Mesenchymal stem cell (in vitro differentiated cells and primary cell): ENCODE data around the gene HPSE2.
A peak's percentile ranks its signal among the peaks of the same experiment; 100 is the strongest.

Source experiments
- DNase-seq: peaks from one replicate; pipeline ENCODE4 v3.0.0-alpha.2; 2013
- H2AFZ ChIP-seq: one replicate; pipeline ENCODE4 v1.6.1; 2013; ENCODE audit warnings: low read depth, mild to moderate bottlenecking, control low read depth, inconsistent platforms, low read length, moderate library complexity
- H2AK5ac ChIP-seq: 2 replicates; pipeline ENCODE4 v1.6.1; 2013; ENCODE audit warnings: low read length, moderate library complexity, mild to moderate bottlenecking, inconsistent platforms; ENCODE audit not compliant: severe bottlenecking
- H2BK120ac ChIP-seq: one replicate; pipeline ENCODE4 v1.6.1; 2013; ENCODE audit warnings: low read depth, mild to moderate bottlenecking, inconsistent platforms, low read length, moderate library complexity
- H2BK12ac ChIP-seq, 2 experiments: one replicate each; pipeline ENCODE4 v1.6.1; 2013; ENCODE audit warnings: inconsistent platforms in 2 of 2, low read length in 2 of 2, mild to moderate bottlenecking in 2 of 2, moderate library complexity in 2 of 2, control low read depth in 1 of 2
- H2BK15ac ChIP-seq: one replicate; pipeline ENCODE4 v1.6.1; 2013; ENCODE audit warnings: mild to moderate bottlenecking, low read depth, inconsistent platforms; ENCODE audit not compliant: poor library complexity, severe bottlenecking
- H2BK5ac ChIP-seq: 2 replicates; pipeline ENCODE4 v1.6.1; 2013; ENCODE audit warnings: low read depth, mild to moderate bottlenecking, low read length, control low read depth, inconsistent platforms; ENCODE audit not compliant: poor library complexity, severe bottlenecking
- H3K14ac ChIP-seq, 2 experiments: one replicate each; pipeline ENCODE4 v1.6.1; 2013; ENCODE audit warnings: inconsistent platforms in 2 of 2, low read length in 2 of 2, control low read depth in 1 of 2, mild to moderate bottlenecking in 1 of 2, moderate library complexity in 1 of 2
- H3K18ac ChIP-seq, 2 experiments: one replicate each; pipeline ENCODE4 v1.6.1; 2013; ENCODE audit warnings: inconsistent platforms in 2 of 2, low read length in 2 of 2, control low read depth in 1 of 2, low read depth in 1 of 2, mild to moderate bottlenecking in 1 of 2
- H3K23ac ChIP-seq, 2 experiments: one replicate each; pipeline ENCODE4 v1.6.1; 2013; ENCODE audit warnings: inconsistent platforms in 2 of 2, low read length in 2 of 2, mild to moderate bottlenecking in 2 of 2, moderate library complexity in 2 of 2, control low read depth in 1 of 2
- H3K27ac ChIP-seq: 2 replicates; pipeline ENCODE4 v1.5.1; 2013; ENCODE audit warnings: mild to moderate bottlenecking, moderate library complexity, low read length, control low read depth, inconsistent platforms; ENCODE audit not compliant: poor library complexity, severe bottlenecking
- H3K27me3 ChIP-seq, 2 experiments: 2 replicates each; pipeline versions ENCODE4 v1.6.1 to v1.7.0; 2013; ENCODE audit warnings: low read length in 2 of 2, mild to moderate bottlenecking in 2 of 2, moderate library complexity in 2 of 2, control low read depth in 1 of 2, inconsistent platforms in 1 of 2; ENCODE audit not compliant: control insufficient read depth in 1 of 2, insufficient read depth in 1 of 2
- H3K36me3 ChIP-seq, 2 experiments: 2 replicates each; pipeline versions ENCODE4 v1.6.1 to v1.7.0; 2013; ENCODE audit warnings: low read length in 2 of 2, control low read depth in 1 of 2, inconsistent platforms in 1 of 2, low read depth in 1 of 2, mild to moderate bottlenecking in 1 of 2; ENCODE audit not compliant: insufficient read depth in 2 of 2, control insufficient read depth in 1 of 2
- H3K4ac ChIP-seq, 2 experiments: one replicate each; pipeline ENCODE4 v1.6.1; 2013; ENCODE audit warnings: inconsistent platforms in 2 of 2, low read length in 2 of 2, mild to moderate bottlenecking in 2 of 2, moderate library complexity in 2 of 2, control low read depth in 1 of 2, low read depth in 1 of 2
- H3K4me1 ChIP-seq: 2 replicates; pipeline ENCODE4 v1.6.1; 2013; ENCODE audit warnings: low read depth, low read length, control low read depth; ENCODE audit not compliant: control insufficient read depth, insufficient read depth
- H3K4me2 ChIP-seq: 2 replicates; pipeline ENCODE4 v1.6.1; 2013; ENCODE audit warnings: low read length, mild to moderate bottlenecking, inconsistent platforms; ENCODE audit not compliant: poor library complexity, severe bottlenecking
- H3K4me3 ChIP-seq, 2 experiments: 2 replicates each; pipeline versions ENCODE4 v1.5.1 to v1.7.0; 2013; ENCODE audit warnings: low read length in 2 of 2, mild to moderate bottlenecking in 2 of 2, control low read depth in 1 of 2, low read depth in 1 of 2; ENCODE audit not compliant: insufficient read depth in 1 of 2
- H3K79me1 ChIP-seq: replicated peaks from 2 replicates; pipeline ENCODE4 v1.6.1; 2013; ENCODE audit warnings: mild to moderate bottlenecking, control low read depth, low read length, inconsistent platforms; ENCODE audit not compliant: poor library complexity, severe bottlenecking
- H3K9ac ChIP-seq: 2 replicates; pipeline ENCODE4 v1.7.0; 2013; ENCODE audit warnings: mild to moderate bottlenecking, low read length, moderate library complexity
- H3K9me3 ChIP-seq: 2 replicates; pipeline ENCODE4 v1.7.0; 2013; ENCODE audit warnings: mild to moderate bottlenecking, low read length; ENCODE audit not compliant: control insufficient read depth
- H4K8ac ChIP-seq: one replicate; pipeline ENCODE4 v1.6.1; 2013; ENCODE audit warnings: inconsistent platforms, mild to moderate bottlenecking, low read length, moderate library complexity
- H4K91ac ChIP-seq: one replicate; pipeline ENCODE4 v1.6.1; 2013; ENCODE audit warnings: mild to moderate bottlenecking, low read length, inconsistent platforms
- WGBS: methylation state at CpG from one replicate; pipeline ENCODE4 v1.1.7; 2013; ENCODE audit warnings: mixed read lengths; 5-methylcytosine and 5-hydroxymethylcytosine counted together

HPSE2 gene

GRCh38 chr10:99010286-99010685 is 225.4 kb downstream of the HPSE2 start:
- H4K91ac ChIP-seq: no peak overlapping the region
- no peak overlapping the region for H2AFZ ChIP-seq
- no peak overlapping the region for H2BK15ac ChIP-seq
- no peak overlapping the region for H3K18ac ChIP-seq
- H3K9ac ChIP-seq: no peak overlapping the region
- no peak overlapping the region for H3K4ac ChIP-seq
- no peak overlapping the region for H3K27ac ChIP-seq
- no peak overlapping the region for H3K4me3 ChIP-seq
- H3K4me2 ChIP-seq: no peak overlapping the region
- no peak overlapping the region for H4K8ac ChIP-seq
- H2BK12ac ChIP-seq: no peak overlapping the region
- no peak overlapping the region for H2AK5ac ChIP-seq
- H3K4me1 ChIP-seq: no peaks in the 10 kb centered on the region
- no peak overlapping the region for H3K14ac ChIP-seq
- no peak for DNase-seq
- H3K36me3 ChIP-seq: no peaks in the 10 kb centered on the region
- H2BK5ac ChIP-seq: no peak overlapping the region
- no peak overlapping the region for H2BK120ac ChIP-seq
- peaks cover 5% of the 10 kb centered on the region for H3K9me3 ChIP-seq
- H3K27me3 ChIP-seq: no peaks in the 10 kb centered on the region
- no peak overlapping the region for H3K23ac ChIP-seq
- no peaks in the 10 kb centered on the region for H3K79me1 ChIP-seq

GRCh38 chr10:99008054-99008453 is 227.6 kb downstream of the HPSE2 start:
- H3K4me1 ChIP-seq: no peaks in the 10 kb centered on the region
- no peak overlapping the region for H3K18ac ChIP-seq
- H2BK5ac ChIP-seq: no peak overlapping the region
- WGBS: 29% methylated on average over 1 of the region's 2 CpGs
- no peak overlapping the region for H2AFZ ChIP-seq
- H4K8ac ChIP-seq: no peak overlapping the region
- peak; percentile 33 for DNase-seq
- no peak overlapping the region for H2BK15ac ChIP-seq
- no peak overlapping the region for H4K91ac ChIP-seq
- no peaks in the 10 kb centered on the region for H3K79me1 ChIP-seq
- no peak overlapping the region for H3K4me2 ChIP-seq
- H3K27ac ChIP-seq: no peak overlapping the region
- no peak overlapping the region for H3K9ac ChIP-seq
- H3K9me3 ChIP-seq: peaks cover 24% of the 10 kb centered on the region
- no peaks in the 10 kb centered on the region for H3K36me3 ChIP-seq
- no peak overlapping the region for H2BK120ac ChIP-seq
- no peak overlapping the region for H2BK12ac ChIP-seq
- no peak overlapping the region for H2AK5ac ChIP-seq
- no peak overlapping the region for H3K4me3 ChIP-seq
- no peak overlapping the region for H3K4ac ChIP-seq
- no peak overlapping the region for H3K23ac ChIP-seq
- H3K14ac ChIP-seq: no peak overlapping the region
- no peaks in the 10 kb centered on the region for H3K27me3 ChIP-seq

GRCh38 chr10:99007457-99007856 is 228.2 kb downstream of the HPSE2 start:
- Histone ChIP-seq H3K4me2 (no peak overlapping the region), H3K79me1 (no peaks in the 10 kb centered on the region), H3K27me3 (no peaks in the 10 kb centered on the region), H3K27ac (no peak overlapping the region), H3K9me3 (peaks cover 28% of the 10 kb centered on the region), H2AFZ (no peak overlapping the region), H3K4ac (peak overlapping the region in 1 of 2 experiments; percentile 17), H2BK15ac (no peak overlapping the region), H3K23ac (no peak overlapping the region), H4K91ac (no peak overlapping the region), H3K18ac (peak overlapping the region in 1 of 2 experiments; percentile 48), H2AK5ac (no peak overlapping the region), H4K8ac (peak overlapping the region; percentile 69), H3K36me3 (no peaks in the 10 kb centered on the region), H3K4me1 (no peaks in the 10 kb centered on the region), H3K9ac (no peak overlapping the region), H3K14ac (no peak overlapping the region), H2BK120ac (no peak overlapping the region), H3K4me3 (no peak overlapping the region), H2BK5ac (no peak overlapping the region), H2BK12ac (no peak overlapping the region)
- DNase-seq: no peak

DNA sequence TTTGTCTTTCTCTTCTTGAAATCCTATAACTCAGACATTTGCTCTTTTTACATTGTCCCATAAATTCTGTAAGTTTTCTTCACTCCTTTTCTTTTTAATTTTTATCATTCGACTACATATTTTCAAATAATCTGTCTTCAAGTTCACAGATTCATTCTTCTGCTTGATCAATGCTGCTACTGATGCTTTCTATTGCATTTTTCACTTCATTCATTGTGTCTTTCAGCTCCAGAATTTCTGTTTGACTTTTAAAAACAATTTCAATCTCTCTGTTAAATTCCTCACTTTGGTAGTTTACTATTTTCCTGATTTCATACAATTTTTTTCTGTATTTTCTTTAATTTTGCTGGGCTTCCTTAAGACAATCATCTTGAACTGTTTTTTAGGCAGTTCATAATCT is 230.4 kb downstream of the HPSE2 start:
- no peak overlapping the region for H2BK12ac ChIP-seq
- H2BK120ac ChIP-seq: no peak overlapping the region
- no peak overlapping the region for H2AK5ac ChIP-seq
- no peak overlapping the region for H3K14ac ChIP-seq
- H2AFZ ChIP-seq: no peak overlapping the region
- H4K8ac ChIP-seq: no peak overlapping the region
- no peaks in the 10 kb centered on the region for H3K4me1 ChIP-seq
- no peak for DNase-seq
- 92% methylated on average over 1 of the region's 1 CpG for WGBS
- no peak overlapping the region for H3K27ac ChIP-seq
- no peak overlapping the region for H3K23ac ChIP-seq
- H3K18ac ChIP-seq: no peak overlapping the region
- H2BK15ac ChIP-seq: no peak overlapping the region
- no peak overlapping the region for H3K4ac ChIP-seq
- H2BK5ac ChIP-seq: no peak overlapping the region
- H3K9ac ChIP-seq: no peak overlapping the region
- H3K4me3 ChIP-seq: no peak overlapping the region
- H3K4me2 ChIP-seq: no peak overlapping the region
- H4K91ac ChIP-seq: no peak overlapping the region
- H3K9me3 ChIP-seq: peaks cover 28% of the 10 kb centered on the region
- H3K36me3 ChIP-seq: no peaks in the 10 kb centered on the region
- H3K79me1 ChIP-seq: no peaks in the 10 kb centered on the region
- no peaks in the 10 kb centered on the region for H3K27me3 ChIP-seq
